ENCODE data around the gene PERCC1. TPM values are rescaled to one million over a fixed set of nuclear protein-coding genes. Genes with fewer than 3 reads are reported as not detected.
"Not testable (repeated sequence)": the region's sequence is repeated elsewhere in the genome, so short reads cannot be mapped to it uniquely, and the experiment has no call there.

Gene PERCC1
- total and polyA plus RNA-seq, 5 donors from 2014 or later: not detected

DNA sequence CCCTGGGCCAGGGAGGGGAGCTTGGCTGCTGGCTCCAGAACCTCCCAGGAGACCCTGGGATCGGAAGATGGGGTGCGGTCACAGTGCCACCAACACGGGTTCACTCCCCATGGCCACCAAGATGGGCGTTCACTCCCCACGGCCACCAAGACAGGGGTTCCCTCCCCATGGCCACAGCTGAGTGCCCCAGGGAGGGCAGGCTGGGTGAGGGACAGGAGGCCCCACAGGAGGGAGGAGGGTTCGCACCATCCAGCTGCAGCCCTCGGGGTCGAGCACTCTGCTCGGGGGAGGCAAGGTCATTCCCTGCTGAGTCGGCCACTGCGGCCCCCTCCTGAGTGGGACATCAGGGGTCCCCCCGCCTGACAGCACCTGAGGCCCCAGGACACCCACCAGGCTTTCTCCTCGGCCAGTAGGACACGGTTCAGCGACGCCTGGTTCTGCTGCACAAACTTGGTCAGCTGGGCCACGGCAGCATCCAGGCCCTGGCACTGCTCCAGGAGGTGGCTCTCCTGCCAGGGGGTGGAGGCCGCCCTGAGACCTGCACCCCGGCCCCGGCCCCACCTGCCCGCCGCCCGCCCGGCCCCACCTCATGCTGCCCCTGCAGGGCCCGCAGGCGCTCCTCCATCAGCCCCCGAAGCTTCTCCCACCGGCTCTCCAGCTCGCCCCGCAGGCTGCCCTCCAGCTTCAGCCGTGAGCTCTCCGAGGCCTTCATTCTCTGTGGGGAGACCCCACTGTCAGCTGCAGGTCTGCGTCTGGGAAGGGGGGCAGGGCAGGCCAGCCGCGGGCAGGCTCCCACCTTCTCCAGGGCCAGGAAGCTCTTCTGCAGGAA lies 7.6 kb downstream of the PERCC1 start:
- no peaks in the 10 kb centered on the region for H3K4me1 Mint-ChIP-seq
- no peak for DNase-seq
- H3K4me3 Mint-ChIP-seq: no peak overlapping the region
- H3K9me3 Mint-ChIP-seq: no peaks in the 10 kb centered on the region
- H3K27ac ChIP-seq (ENCODE audit: insufficient read depth, low read length, poor library complexity, severe bottlenecking): no peak overlapping the region
- H3K4me3 ChIP-seq (ENCODE audit: low read depth, low read length): no peak overlapping the region
- no peaks in the 10 kb centered on the region for H3K27me3 Mint-ChIP-seq
- H3K9me3 ChIP-seq (ENCODE audit: control insufficient read depth in 2 of 2, low read length in 2 of 2): no peaks in the 10 kb centered on the region
- no peaks in the 10 kb centered on the region for H3K36me3 Mint-ChIP-seq
- no peak overlapping the region for H3K27ac Mint-ChIP-seq
- no peaks in the 10 kb centered on the region for H3K36me3 ChIP-seq (ENCODE audit: control insufficient read depth, insufficient read depth, low read length)
- H3K27me3 ChIP-seq (ENCODE audit: control insufficient read depth, insufficient read depth, low read length): no peaks in the 10 kb centered on the region
- H3K4me1 ChIP-seq (ENCODE audit: control insufficient read depth, insufficient read depth, low read length, poor library complexity, severe bottlenecking): no peaks in the 10 kb centered on the region
- no peak for ATAC-seq (ENCODE audit: low read depth in 2 of 2)

DNA sequence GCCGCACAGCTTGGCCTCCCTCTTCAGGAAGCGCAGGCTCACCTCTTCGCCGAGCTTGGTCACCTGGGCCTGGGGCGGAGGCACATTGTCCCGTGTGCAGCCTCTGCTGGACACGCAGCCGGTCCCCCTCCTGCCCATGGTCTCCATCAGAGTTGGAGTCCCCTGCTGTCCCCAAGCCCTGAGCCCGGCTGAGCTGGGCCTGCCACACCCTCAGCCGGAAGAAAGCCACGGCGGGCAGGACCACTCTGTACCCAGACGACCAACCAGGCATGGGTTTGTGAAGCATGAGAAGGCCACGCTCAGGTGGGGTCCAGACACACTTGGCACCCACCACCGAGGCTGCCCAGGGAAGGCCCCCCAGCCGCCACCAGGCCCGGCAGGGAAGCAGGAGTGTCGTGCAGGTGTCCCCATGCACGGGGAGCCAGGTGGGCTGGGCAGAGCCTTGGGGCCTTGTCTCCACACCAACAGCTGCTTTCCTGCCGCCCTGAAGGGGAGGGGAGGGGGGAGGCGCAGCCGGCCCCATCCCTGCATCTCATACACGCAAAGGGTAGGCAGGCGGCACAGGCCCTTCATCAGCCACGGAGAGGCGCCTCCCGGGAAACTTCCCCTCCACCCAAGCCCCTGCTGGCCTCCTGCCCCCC lies 8.3 kb downstream of the PERCC1 start:
- no peak for DNase-seq
- no peaks in the 10 kb centered on the region for H3K4me1 ChIP-seq (ENCODE audit: control insufficient read depth, insufficient read depth, low read length, poor library complexity, severe bottlenecking)
- Mint-ChIP-seq H3K36me3 (no peaks in the 10 kb centered on the region), H3K4me1 (no peaks in the 10 kb centered on the region), H3K9me3 (no peaks in the 10 kb centered on the region), H3K27ac (no peak overlapping the region), H3K27me3 (no peaks in the 10 kb centered on the region), H3K4me3 (no peak overlapping the region)
- no peak overlapping the region for H3K27ac ChIP-seq (ENCODE audit: insufficient read depth, low read length, poor library complexity, severe bottlenecking)
- H3K4me3 ChIP-seq (ENCODE audit: low read depth, low read length): no peak overlapping the region
- no peaks in the 10 kb centered on the region for H3K36me3 ChIP-seq (ENCODE audit: control insufficient read depth, insufficient read depth, low read length)
- no peaks in the 10 kb centered on the region for H3K9me3 ChIP-seq (ENCODE audit: control insufficient read depth in 2 of 2, low read length in 2 of 2)
- no peaks in the 10 kb centered on the region for H3K27me3 ChIP-seq (ENCODE audit: control insufficient read depth, insufficient read depth, low read length)
- no peak for ATAC-seq (ENCODE audit: low read depth in 2 of 2)

DNA sequence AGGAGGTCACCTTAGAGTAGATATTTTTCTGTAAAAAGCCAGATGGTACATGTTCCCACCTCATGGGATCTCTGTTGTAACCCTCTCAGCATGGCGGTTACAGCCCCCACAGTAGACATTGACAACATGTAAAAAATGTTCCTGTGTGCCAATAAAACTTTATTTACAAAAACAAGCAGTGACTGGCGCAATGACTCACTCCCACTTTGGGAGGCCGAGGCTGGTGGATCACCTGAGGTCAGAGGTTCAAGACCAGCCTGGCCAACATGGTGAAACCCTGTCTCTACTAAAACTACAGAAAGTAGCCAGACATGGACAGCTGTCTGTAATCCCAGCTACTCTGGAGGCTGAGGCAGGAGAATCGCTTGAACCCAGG lies 8.8 kb downstream of the PERCC1 start:
- not testable (repeated sequence) for ATAC-seq (ENCODE audit: low read depth in 2 of 2); H3K36me3 Mint-ChIP-seq; H3K9me3 ChIP-seq (ENCODE audit: control insufficient read depth in 2 of 2, low read length in 2 of 2); H3K4me1 Mint-ChIP-seq; H3K27me3 Mint-ChIP-seq; H3K27ac Mint-ChIP-seq; H3K36me3 ChIP-seq (ENCODE audit: control insufficient read depth, insufficient read depth, low read length); DNase-seq; H3K9me3 Mint-ChIP-seq; H3K27me3 ChIP-seq (ENCODE audit: control insufficient read depth, insufficient read depth, low read length); H3K4me3 Mint-ChIP-seq; H3K27ac ChIP-seq (ENCODE audit: insufficient read depth, low read length, poor library complexity, severe bottlenecking); H3K4me3 ChIP-seq (ENCODE audit: low read depth, low read length); H3K4me1 ChIP-seq (ENCODE audit: control insufficient read depth, insufficient read depth, low read length, poor library complexity, severe bottlenecking)

DNA sequence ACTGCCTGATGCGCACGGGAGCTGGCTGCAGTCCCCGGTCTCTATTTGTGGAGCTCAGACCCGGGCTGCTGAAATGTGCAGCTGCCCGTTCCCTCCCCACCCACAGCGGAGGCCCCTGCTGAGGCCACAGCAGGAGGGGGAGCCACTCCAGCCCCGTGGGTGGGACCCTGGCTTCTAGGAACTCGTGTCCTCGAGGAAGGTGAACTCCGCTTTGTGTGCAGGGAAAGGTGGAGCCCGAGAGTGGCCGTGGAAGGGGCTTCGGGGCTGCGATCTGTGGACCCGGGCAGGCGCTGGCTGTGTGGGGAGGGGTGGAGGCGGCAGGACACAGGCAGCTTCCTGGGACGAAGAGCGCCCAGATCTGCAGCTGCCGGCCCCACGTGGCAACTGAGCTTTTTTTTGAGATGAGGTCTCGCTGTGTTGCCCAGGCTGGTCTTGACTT lies 10.5 kb downstream of the PERCC1 start:
- no peaks in the 10 kb centered on the region for H3K36me3 Mint-ChIP-seq

DNA sequence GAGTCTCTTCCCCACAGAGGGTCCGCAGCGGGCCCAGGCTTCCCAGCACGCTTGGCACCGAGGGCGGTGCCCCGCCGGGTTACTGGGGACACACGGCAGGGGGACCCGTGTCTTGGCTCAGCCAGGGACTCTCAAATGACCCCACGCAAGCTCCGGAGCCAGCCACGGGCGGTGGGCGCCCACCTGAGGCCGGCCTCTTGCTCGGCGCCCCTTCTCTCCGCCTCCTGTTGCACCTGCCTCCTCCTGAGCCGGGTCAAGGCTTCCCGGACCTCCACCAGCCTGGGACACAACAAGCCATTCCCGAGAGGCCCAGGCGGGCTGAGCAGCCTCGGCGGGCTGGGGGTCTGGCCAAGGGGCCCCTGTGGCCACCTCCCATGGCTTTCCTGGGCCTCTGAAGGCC lies 11.8 kb downstream of the PERCC1 start:
- H3K36me3 ChIP-seq (ENCODE audit: control insufficient read depth, insufficient read depth, low read length): no peaks in the 10 kb centered on the region
- no peak overlapping the region for H3K27ac ChIP-seq (ENCODE audit: insufficient read depth, low read length, poor library complexity, severe bottlenecking)
- no peak for ATAC-seq (ENCODE audit: low read depth in 2 of 2)
- H3K27me3 ChIP-seq (ENCODE audit: control insufficient read depth, insufficient read depth, low read length): no peaks in the 10 kb centered on the region
- no peaks in the 10 kb centered on the region for H3K9me3 ChIP-seq (ENCODE audit: control insufficient read depth in 2 of 2, low read length in 2 of 2)
- no peaks in the 10 kb centered on the region for H3K36me3 Mint-ChIP-seq
- H3K4me1 ChIP-seq (ENCODE audit: control insufficient read depth, insufficient read depth, low read length, poor library complexity, severe bottlenecking): no peaks in the 10 kb centered on the region
- H3K4me3 Mint-ChIP-seq: no peak overlapping the region
- DNase-seq: no peak
- H3K27me3 Mint-ChIP-seq: no peaks in the 10 kb centered on the region
- H3K4me1 Mint-ChIP-seq: no peaks in the 10 kb centered on the region
- H3K9me3 Mint-ChIP-seq: no peaks in the 10 kb centered on the region
- no peak overlapping the region for H3K4me3 ChIP-seq (ENCODE audit: low read depth, low read length)
- H3K27ac Mint-ChIP-seq: no peak overlapping the region

More for the DNA sequence above, 10.5 kb downstream of the PERCC1 start:
- H3K27me3 ChIP-seq (ENCODE audit: control insufficient read depth, insufficient read depth, low read length): no peaks in the 10 kb centered on the region
- H3K4me3 Mint-ChIP-seq: no peak overlapping the region
- no peak overlapping the region for H3K27ac ChIP-seq (ENCODE audit: insufficient read depth, low read length, poor library complexity, severe bottlenecking)
- H3K4me1 Mint-ChIP-seq: no peaks in the 10 kb centered on the region
- H3K4me1 ChIP-seq (ENCODE audit: control insufficient read depth, insufficient read depth, low read length, poor library complexity, severe bottlenecking): no peaks in the 10 kb centered on the region
- no peaks in the 10 kb centered on the region for H3K9me3 Mint-ChIP-seq
- H3K36me3 ChIP-seq (ENCODE audit: control insufficient read depth, insufficient read depth, low read length): no peaks in the 10 kb centered on the region
- no peaks in the 10 kb centered on the region for H3K9me3 ChIP-seq (ENCODE audit: control insufficient read depth in 2 of 2, low read length in 2 of 2)
- H3K4me3 ChIP-seq (ENCODE audit: low read depth, low read length): no peak overlapping the region
- no peak for DNase-seq
- H3K27me3 Mint-ChIP-seq: no peaks in the 10 kb centered on the region
- ATAC-seq (ENCODE audit: low read depth in 2 of 2): no peak
- H3K27ac Mint-ChIP-seq: no peak overlapping the region

DNA sequence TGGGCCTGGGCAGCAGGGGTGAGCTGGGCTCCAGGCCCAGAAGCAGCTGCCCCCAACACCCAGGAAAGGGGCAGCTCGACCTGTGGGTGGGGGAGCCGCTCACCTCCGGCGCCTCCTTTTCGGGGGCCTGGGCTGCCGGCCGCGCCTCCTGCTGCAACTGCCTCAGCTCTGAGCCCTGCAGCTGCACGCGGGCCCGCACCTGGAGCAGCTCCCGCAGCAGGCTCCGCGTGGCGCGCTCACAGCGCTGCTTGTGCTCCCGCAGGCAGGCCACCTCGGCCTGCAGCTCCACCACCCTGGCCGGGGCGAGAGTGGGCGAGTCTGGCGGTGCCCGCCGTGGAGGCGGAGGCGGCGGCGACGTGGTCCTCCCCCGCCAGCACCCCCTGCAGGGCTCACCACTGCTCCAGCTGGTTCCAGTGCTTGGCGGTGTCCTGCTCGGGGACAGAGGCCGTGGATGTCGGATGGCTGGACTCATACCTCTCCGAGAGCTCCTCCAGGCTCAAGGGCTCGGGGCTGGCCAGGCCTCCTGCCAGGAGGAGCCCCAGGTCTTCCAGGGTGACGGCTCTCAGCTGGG lies 12.6 kb downstream of the PERCC1 start:
- peaks cover 3% of the 10 kb centered on the region for H3K36me3 ChIP-seq (ENCODE audit: control insufficient read depth, insufficient read depth, low read length)
- H3K27me3 ChIP-seq (ENCODE audit: control insufficient read depth, insufficient read depth, low read length): no peaks in the 10 kb centered on the region
- DNase-seq (no peak), ATAC-seq (ENCODE audit: low read depth in 2 of 2) (no peak)
- no peaks in the 10 kb centered on the region for H3K4me1 Mint-ChIP-seq
- no peaks in the 10 kb centered on the region for H3K36me3 Mint-ChIP-seq
- no peaks in the 10 kb centered on the region for H3K9me3 Mint-ChIP-seq
- H3K4me3 Mint-ChIP-seq: no peak overlapping the region
- H3K27ac Mint-ChIP-seq: no peak overlapping the region
- H3K4me1 ChIP-seq (ENCODE audit: control insufficient read depth, insufficient read depth, low read length, poor library complexity, severe bottlenecking): no peaks in the 10 kb centered on the region
- H3K9me3 ChIP-seq (ENCODE audit: control insufficient read depth in 2 of 2, low read length in 2 of 2): no peaks in the 10 kb centered on the region
- H3K27me3 Mint-ChIP-seq: no peaks in the 10 kb centered on the region
- H3K4me3 ChIP-seq (ENCODE audit: low read depth, low read length): no peak overlapping the region
- H3K27ac ChIP-seq (ENCODE audit: insufficient read depth, low read length, poor library complexity, severe bottlenecking): no peak overlapping the region

DNA sequence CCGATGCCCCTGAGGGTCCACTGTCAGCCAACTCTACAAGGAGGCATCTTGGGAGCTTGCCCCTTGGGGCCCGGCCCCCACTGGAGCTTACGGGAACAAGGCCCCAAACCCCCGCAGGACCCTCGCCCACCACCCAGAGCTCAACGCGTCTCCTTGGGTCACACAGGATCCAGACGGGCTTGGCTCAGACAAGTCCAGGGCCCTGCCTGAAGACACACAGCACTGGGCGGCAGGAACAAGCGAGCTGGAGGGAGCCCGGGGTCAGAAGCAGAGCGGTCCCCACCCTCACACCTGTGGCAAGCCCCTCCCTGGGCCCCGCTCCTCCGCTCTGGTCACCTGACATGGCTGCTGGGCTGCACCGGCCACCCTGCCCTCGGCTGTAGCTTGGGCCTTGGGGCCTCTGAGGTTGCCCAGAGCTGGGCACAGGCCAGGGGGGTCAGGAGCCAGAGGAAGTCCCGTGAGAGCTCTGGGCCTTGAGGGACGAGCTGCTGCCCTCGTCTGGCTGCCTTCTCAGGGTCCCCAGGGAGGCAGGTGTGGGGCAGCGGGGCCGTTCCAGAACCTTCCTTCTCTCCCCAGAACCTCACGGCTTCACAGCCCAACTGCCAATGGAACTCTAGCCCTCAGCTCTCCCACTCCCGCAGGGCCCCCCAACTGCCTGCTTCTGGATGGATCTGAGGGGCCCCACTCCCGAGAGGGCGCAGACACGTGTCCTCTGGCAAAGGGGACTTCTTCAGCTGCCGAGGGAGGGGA lies 13.3 kb downstream of the PERCC1 start, which contains the start of gene CCDC154:
Gene CCDC154, minus strand, starts transcription at position 577 of the 750 bp plus-strand sequence. Its CDS starts 234 bp downstream, at position 343.
- H3K36me3 ChIP-seq (ENCODE audit: control insufficient read depth, insufficient read depth, low read length): peaks cover 3% of the 10 kb centered on the region
- H3K4me3 ChIP-seq (ENCODE audit: low read depth, low read length): no peak within 1 kb of the TSS
- no peak within 1 kb of the TSS for H3K27ac ChIP-seq (ENCODE audit: insufficient read depth, low read length, poor library complexity, severe bottlenecking)
- no peaks in the 10 kb centered on the region for H3K9me3 ChIP-seq (ENCODE audit: control insufficient read depth in 2 of 2, low read length in 2 of 2)
- no peaks in the 10 kb centered on the region for H3K27me3 ChIP-seq (ENCODE audit: control insufficient read depth, insufficient read depth, low read length)
- H3K4me1 ChIP-seq (ENCODE audit: control insufficient read depth, insufficient read depth, low read length, poor library complexity, severe bottlenecking): no peaks in the 10 kb centered on the region
- H3K4me1 Mint-ChIP-seq: no peaks in the 10 kb centered on the region
- DNase-seq (no peak), ATAC-seq (ENCODE audit: low read depth in 2 of 2) (no peak)
- no peaks in the 10 kb centered on the region for H3K9me3 Mint-ChIP-seq
- no peaks in the 10 kb centered on the region for H3K27me3 Mint-ChIP-seq
- H3K27ac Mint-ChIP-seq: no peak within 1 kb of the TSS
- no peaks in the 10 kb centered on the region for H3K36me3 Mint-ChIP-seq
- no peak within 1 kb of the TSS for H3K4me3 Mint-ChIP-seq
